Transverse colon (tissue), 4 donors: ENCODE results near the gene PIH1D1. TPM values are rescaled to one million over a fixed set of nuclear protein-coding genes. Genes with fewer than 3 reads are reported as not detected.

Experiments
- DNase-seq: peaks from one replicate; pipeline ENCODE4 v3.0.0-alpha.2; 2019
- H3K27ac ChIP-seq, 4 donors: fragments of 200-600 bp; sonication (generic); 2 replicates each; pipeline ENCODE4 v1.5.1; 2016 to 2018; ENCODE audit warnings: inconsistent platforms in 4 of 4
- H3K27me3 ChIP-seq: fragments of 200-600 bp; sonication (generic); 2 replicates; pipeline ENCODE4 v1.5.1; 2017; ENCODE audit warnings: inconsistent platforms
- H3K36me3 ChIP-seq, 4 donors: fragments of 200-600 bp; sonication (generic); 2 replicates each; pipeline ENCODE4 v1.5.1; 2017 to 2019; ENCODE audit warnings: inconsistent platforms in 4 of 4
- H3K4me1 ChIP-seq, 4 donors: fragments of 200-600 bp; sonication (generic); 2 replicates each; pipeline ENCODE4 v1.5.1; 2017 to 2020; ENCODE audit warnings: inconsistent platforms in 4 of 4
- H3K4me3 ChIP-seq, 4 donors: fragments of 200-600 bp; sonication (generic); 1 replicate in 1 of 4; 2 replicates in 3 of 4; pipeline versions ENCODE4 v1.5.1 to v1.6.1; 2017 to 2019; ENCODE audit warnings: inconsistent platforms in 4 of 4
- H3K9me3 ChIP-seq, 2 donors: fragments of 200-600 bp; sonication (generic); 2 replicates each; pipeline ENCODE4 v1.5.1; 2017 to 2019; ENCODE audit warnings: inconsistent platforms in 2 of 2
- EP300 ChIP-seq: sonication (generic); formaldehyde crosslinking; IDR thresholded peaks from one replicate; pipeline ENCODE4 v1.6.1; 2017; ENCODE audit warnings: antibody characterized with exemption, low read depth
- POLR2A ChIP-seq: fragments of 450-650 bp; IDR thresholded peaks from one replicate; pipeline ENCODE4 v1.6.1; 2016; ENCODE audit warnings: antibody characterized with exemption, mild to moderate bottlenecking, moderate library complexity
- POLR2AphosphoS5 ChIP-seq, 3 donors: sonication (generic); formaldehyde crosslinking; IDR thresholded peaks; one replicate each; pipeline ENCODE4 v1.6.1; 2016; ENCODE audit warnings: antibody characterized with exemption in 3 of 3
- WGBS, 2 donors: methylation state at CpG; one replicate each; pipeline ENCODE4 v1.1.5; 2018; ENCODE audit warnings: low coverage in 1 of 2; 5-methylcytosine and 5-hydroxymethylcytosine counted together
- in situ Hi-C, 4 donors: fragments of 200-750 bp; cut with MboI; loops; one replicate each; pipeline versions ENCODE4 v1.15.0 to v1.15.1; 2017; ENCODE audit warnings: low sequenced_read_pairs in 3 of 4, low pct_ligation_motif_present in 1 of 4, low pct_unique_long_range_greater_than_20kb in 1 of 4
- intact Hi-C: fragments of 100-400 bp; cut with DNase I; formaldehyde crosslinking; loops from one replicate; pipeline ENCODE4 v1.15.1; 2023; ENCODE audit warnings: low total_unique reads
- total RNA-seq, 4 donors: library from RNA; depleted of rRNA; stranded (reverse); fragments of >200 nt; gene quantifications; one replicate each; pipeline ENCODE4 v1.1.0, GENCODE V29; 2016
- TF ChIP-seq, protein P1 (sequence below), 5 experiments: fragments of 200-600 bp in 3 of 5; fragments of 450-650 bp in 2 of 5; sonication (generic) in 3 of 5; IDR thresholded peaks; 1 replicate in 2 of 5; 2 replicates in 3 of 5; pipeline ENCODE4 v1.5.1; 2016 to 2017; ENCODE audit warnings: antibody characterized with exemption in 5 of 5, inconsistent platforms in 3 of 5, mild to moderate bottlenecking in 2 of 5, moderate library complexity in 1 of 5

Gene PIH1D1
- total RNA-seq, 4 donors from 2014 or later: 52.7 to 105 (median 90.4) TPM

DNA sequence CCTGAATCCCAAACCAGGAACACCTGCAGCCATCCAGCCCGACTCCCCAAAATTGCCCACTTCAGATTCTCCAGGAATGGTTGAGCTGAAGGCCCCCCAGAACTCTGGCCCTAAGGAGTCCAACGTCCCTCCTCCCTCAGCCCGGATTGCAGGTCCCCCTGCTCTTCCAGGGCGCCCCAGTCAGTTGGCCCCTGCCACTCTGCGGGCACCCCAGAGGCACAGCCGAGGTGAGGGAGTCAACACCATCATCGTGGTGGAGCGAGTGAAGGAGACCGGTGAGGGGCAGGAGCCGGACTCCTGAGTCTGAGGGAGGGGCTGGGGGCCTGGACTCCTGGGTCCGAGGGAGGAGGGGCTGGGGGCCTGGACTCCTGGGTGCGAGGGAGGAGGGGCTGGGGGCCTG lies 24.3 kb downstream of the PIH1D1 start:
- H3K4me3 ChIP-seq: no peak overlapping the region
- TF ChIP-seq, protein P1, sequence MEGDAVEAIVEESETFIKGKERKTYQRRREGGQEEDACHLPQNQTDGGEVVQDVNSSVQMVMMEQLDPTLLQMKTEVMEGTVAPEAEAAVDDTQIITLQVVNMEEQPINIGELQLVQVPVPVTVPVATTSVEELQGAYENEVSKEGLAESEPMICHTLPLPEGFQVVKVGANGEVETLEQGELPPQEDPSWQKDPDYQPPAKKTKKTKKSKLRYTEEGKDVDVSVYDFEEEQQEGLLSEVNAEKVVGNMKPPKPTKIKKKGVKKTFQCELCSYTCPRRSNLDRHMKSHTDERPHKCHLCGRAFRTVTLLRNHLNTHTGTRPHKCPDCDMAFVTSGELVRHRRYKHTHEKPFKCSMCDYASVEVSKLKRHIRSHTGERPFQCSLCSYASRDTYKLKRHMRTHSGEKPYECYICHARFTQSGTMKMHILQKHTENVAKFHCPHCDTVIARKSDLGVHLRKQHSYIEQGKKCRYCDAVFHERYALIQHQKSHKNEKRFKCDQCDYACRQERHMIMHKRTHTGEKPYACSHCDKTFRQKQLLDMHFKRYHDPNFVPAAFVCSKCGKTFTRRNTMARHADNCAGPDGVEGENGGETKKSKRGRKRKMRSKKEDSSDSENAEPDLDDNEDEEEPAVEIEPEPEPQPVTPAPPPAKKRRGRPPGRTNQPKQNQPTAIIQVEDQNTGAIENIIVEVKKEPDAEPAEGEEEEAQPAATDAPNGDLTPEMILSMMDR (IDR thresholded peaks at IDR 0.05): no peak
- TF ChIP-seq POLR2A: no peak
- no peak for TF ChIP-seq POLR2AphosphoS5 (IDR thresholded peaks at IDR 0.05)
- TF ChIP-seq EP300: no peak
- H3K36me3 ChIP-seq: no peaks in the 10 kb centered on the region
- 54% methylated on average over 12 of the region's 12 CpGs; no CpG with 5 or more reads in 1 of the 2 donors for WGBS, 2 donors
- DNase-seq: no peak
- no peaks in the 10 kb centered on the region for H3K9me3 ChIP-seq
- intact Hi-C loops: no loop called here
- no peak overlapping the region for H3K27ac ChIP-seq
- in situ Hi-C loops: no loop called here
- peaks cover 100% of the 10 kb centered on the region for H3K27me3 ChIP-seq
- peaks cover 6 to 27% (median 22%) of the 10 kb centered on the region in 4 donors for H3K4me1 ChIP-seq

DNA sequence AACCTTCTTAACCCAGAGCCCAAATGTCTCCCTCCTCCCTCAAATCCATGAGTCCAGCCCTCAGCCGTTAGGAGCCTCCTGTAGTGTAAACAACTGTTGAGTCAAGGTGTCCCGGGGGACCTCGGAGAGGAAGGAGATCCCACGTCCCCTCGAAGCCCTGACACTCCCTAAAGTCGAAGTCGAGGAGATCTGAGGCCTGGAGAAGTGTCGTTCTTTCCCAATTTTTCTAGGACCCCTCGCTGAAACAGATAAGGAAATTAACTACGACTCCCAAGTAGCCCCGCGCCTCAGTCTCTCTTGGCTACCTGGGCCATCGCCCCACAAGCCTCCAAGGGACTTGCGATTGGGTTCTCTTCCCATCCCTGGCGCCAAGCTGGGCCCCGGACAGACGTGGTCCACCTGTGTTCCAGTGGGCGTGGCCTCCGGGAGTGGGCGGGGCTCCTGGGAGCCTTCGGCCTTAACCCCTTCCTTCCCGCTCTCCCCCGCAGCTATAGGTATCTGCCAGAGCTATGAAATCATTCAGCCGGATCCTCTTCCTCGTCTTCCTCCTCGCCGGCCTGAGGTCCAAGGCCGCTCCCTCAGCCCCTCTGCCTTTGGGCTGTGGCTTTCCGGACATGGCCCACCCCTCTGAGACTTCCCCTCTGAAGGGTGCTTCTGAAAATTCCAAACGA lies 25.6 kb downstream of the PIH1D1 start:
- H3K9me3 ChIP-seq: no peaks in the 10 kb centered on the region
- H3K27me3 ChIP-seq: peaks cover 100% of the 10 kb centered on the region
- TF ChIP-seq POLR2AphosphoS5 (IDR thresholded peaks at IDR 0.05): no peak
- no peak for TF ChIP-seq POLR2A
- TF ChIP-seq, protein P1 (IDR thresholded peaks at IDR 0.05): no peak
- no peak for TF ChIP-seq EP300
- no peak overlapping the region for H3K27ac ChIP-seq
- no peak for DNase-seq
- H3K4me3 ChIP-seq: no peak overlapping the region
- intact Hi-C loops (no loop called here), in situ Hi-C loops (no loop called here)
- H3K36me3 ChIP-seq: no peaks in the 10 kb centered on the region
- 6% methylated on average over 30 of the region's 30 CpGs; no CpG with 5 or more reads in 1 of the 2 donors for WGBS, 2 donors
- H3K4me1 ChIP-seq: peaks cover 9 to 36% (median 27%) of the 10 kb centered on the region in 4 donors

DNA sequence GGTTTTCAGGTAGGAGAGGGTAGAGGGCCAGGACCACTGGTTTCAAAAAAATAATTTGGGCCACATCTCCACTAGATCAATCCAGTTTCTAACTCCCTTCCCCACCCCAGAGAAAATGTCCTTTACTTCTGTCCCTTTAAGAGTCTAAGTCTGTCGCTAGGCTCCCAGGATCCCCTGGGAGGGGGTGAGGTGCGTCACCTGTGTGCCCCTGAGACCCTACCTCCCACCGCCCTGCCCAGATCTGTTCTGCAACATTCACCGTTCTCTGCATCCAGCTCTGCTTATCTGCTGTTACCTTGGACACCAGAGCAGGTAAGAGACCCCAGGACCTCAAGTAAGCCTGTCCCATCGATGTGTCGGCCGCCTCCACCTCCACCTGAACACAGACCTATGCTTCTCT lies 26.4 kb downstream of the PIH1D1 start, which contains the start of gene GFY:
Gene GFY, plus strand, starts transcription at position 211 of the 400 bp plus-strand sequence. CDS start 1,043 bp downstream, outside the sequence.
- Histone ChIP-seq H3K27me3 (peaks cover 100% of the 10 kb centered on the region), H3K27ac (no peak within 1 kb of the TSS), H3K4me3 (no peak within 1 kb of the TSS), H3K36me3 (no peaks in the 10 kb centered on the region), H3K9me3 (no peaks in the 10 kb centered on the region), H3K4me1 (peaks cover 9 to 38% (median 29%) of the 10 kb centered on the region in 4 donors)
- TF ChIP-seq POLR2AphosphoS5 (IDR thresholded peaks at IDR 0.05): no peak
- TF ChIP-seq, protein P1 (IDR thresholded peaks at IDR 0.05): no peak
- no peak for TF ChIP-seq EP300
- no peak for TF ChIP-seq POLR2A
- intact Hi-C loops (no loop called here), in situ Hi-C loops (no loop called here)
- no peak for DNase-seq
- WGBS, 2 donors: 43 to 51% methylated on average over 7 of the region's 7 CpGs

DNA sequence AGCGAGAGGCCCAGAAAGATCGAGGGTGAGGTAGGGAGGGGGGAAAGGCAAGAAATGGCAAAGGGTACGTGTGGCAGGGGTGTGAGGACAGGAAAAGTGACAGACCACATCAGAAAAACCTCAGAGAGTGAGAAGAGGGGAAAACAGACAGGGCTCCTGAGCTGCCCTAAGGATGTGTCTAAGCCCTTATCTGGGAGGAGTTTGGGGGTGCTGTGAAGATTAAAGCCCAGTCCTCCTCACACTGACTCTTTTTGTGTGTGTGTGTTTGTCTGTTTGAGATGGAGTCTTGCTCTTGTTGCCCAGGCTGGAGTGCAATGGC lies 27.7 kb downstream of the PIH1D1 start:
- in situ Hi-C loops: no loop called here
- 0 to 12% methylated on average over 3 of the region's 3 CpGs for WGBS, 2 donors
- Histone ChIP-seq H3K27ac (no peak overlapping the region), H3K4me1 (peaks cover 9 to 38% (median 29%) of the 10 kb centered on the region in 4 donors), H3K27me3 (peaks cover 100% of the 10 kb centered on the region), H3K4me3 (no peak overlapping the region), H3K9me3 (no peaks in the 10 kb centered on the region), H3K36me3 (no peaks in the 10 kb centered on the region)
- DNase-seq: no peak
- TF ChIP-seq EP300: no peak
- no peak for TF ChIP-seq POLR2AphosphoS5 (IDR thresholded peaks at IDR 0.05)
- TF ChIP-seq, protein P1 (IDR thresholded peaks at IDR 0.05): no peak
- no peak for TF ChIP-seq POLR2A
- intact Hi-C loops: no loop called here
